ENCODE data around the gene ZBTB38. TPM values are rescaled to one million over a fixed set of nuclear protein-coding genes. Genes with fewer than 3 reads are reported as not detected.
A peak's percentile ranks its signal among the peaks of the same experiment; 100 is the strongest.

The ZBTB38 gene
- total and polyA plus RNA-seq, 2 donors (not counting 1 experiment from before 2014, with no cell fraction given) = 96.0 to 191 TPM

DNA sequence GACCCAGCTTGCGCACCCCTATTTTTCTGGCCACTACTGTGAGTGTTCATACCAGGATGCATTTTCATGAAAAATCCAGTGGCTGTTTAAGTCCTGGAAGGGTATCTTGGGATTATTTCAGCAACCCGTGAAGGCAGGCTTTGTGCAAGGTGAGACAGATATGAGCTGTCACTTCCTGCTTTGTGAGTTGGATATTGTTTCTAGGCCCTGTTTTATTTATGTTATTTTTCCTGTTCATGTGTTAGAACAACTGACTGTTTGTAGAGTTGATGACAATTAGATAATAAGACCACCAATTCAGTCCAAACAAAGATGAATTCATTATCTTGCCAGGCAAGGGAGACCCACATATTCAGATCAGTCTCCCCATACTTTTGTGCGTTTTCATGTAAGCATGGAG, 42.5 kb downstream of the ZBTB38 start:
- Histone ChIP-seq H3K4me3 (replicated peaks in 1 of 4; ENCODE audit: control extremely low read depth in 1 of 4, insufficient read depth in 1 of 4, low read depth in 3 of 4, low read length in 4 of 4) (no peak overlapping the region), H4K20me1 (ENCODE audit: control insufficient read depth, extremely low read depth, insufficient read depth, low read length) (no peaks in the 10 kb centered on the region), H3K27ac (ENCODE audit: insufficient read depth, low read length) (peak overlapping the region; percentile 87), H3K79me2 (ENCODE audit: control insufficient read depth, insufficient read depth, low read length) (peaks cover 68% of the 10 kb centered on the region), H3K9me3 (ENCODE audit: control insufficient read depth, insufficient read depth, low read depth, low read length) (no peaks in the 10 kb centered on the region), H3K36me3 (ENCODE audit: control insufficient read depth, insufficient read depth, low read length) (peaks cover 20% of the 10 kb centered on the region), H3K4me1 (ENCODE audit: control insufficient read depth, extremely low read depth, insufficient read depth, low read length) (peaks cover 69% of the 10 kb centered on the region), H3K27me3 (ENCODE audit: control insufficient read depth, insufficient read depth, low read length) (no peaks in the 10 kb centered on the region), H3K4me2 (ENCODE audit: extremely low read depth, insufficient read depth, low read length) (peak overlapping the region; percentile 42), H2AFZ (ENCODE audit: low read length) (no peak overlapping the region), H3K9ac (ENCODE audit: insufficient read depth, low read length) (no peak overlapping the region)
- TF ChIP-seq EZH2 (IDR thresholded peaks at IDR 0.05; ENCODE audit: low read length, missing control alignments) = no peak
- TF ChIP-seq, protein P1, sequence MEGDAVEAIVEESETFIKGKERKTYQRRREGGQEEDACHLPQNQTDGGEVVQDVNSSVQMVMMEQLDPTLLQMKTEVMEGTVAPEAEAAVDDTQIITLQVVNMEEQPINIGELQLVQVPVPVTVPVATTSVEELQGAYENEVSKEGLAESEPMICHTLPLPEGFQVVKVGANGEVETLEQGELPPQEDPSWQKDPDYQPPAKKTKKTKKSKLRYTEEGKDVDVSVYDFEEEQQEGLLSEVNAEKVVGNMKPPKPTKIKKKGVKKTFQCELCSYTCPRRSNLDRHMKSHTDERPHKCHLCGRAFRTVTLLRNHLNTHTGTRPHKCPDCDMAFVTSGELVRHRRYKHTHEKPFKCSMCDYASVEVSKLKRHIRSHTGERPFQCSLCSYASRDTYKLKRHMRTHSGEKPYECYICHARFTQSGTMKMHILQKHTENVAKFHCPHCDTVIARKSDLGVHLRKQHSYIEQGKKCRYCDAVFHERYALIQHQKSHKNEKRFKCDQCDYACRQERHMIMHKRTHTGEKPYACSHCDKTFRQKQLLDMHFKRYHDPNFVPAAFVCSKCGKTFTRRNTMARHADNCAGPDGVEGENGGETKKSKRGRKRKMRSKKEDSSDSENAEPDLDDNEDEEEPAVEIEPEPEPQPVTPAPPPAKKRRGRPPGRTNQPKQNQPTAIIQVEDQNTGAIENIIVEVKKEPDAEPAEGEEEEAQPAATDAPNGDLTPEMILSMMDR (conservative IDR thresholded peaks at IDR 0.05 in 1 of 2, IDR thresholded peaks at IDR 0.05 in 1 of 2; ENCODE audit: low read depth in 1 of 2, low read length in 2 of 2) = no peak
- peak in 1 of 2 donors; percentile 45 for DNase-seq (ENCODE audit: low read depth in 2 of 2)

GRCh38 chr3:141411251-141411771, 43.0 kb downstream of the ZBTB38 start:
- TF ChIP-seq, protein P1 (conservative IDR thresholded peaks at IDR 0.05 in 1 of 2, IDR thresholded peaks at IDR 0.05 in 1 of 2; ENCODE audit: low read depth in 1 of 2, low read length in 2 of 2) = no peak
- TF ChIP-seq EZH2 (IDR thresholded peaks at IDR 0.05; ENCODE audit: low read length, missing control alignments) = no peak
- Histone ChIP-seq H2AFZ (ENCODE audit: low read length) (no peak overlapping the region), H3K4me1 (ENCODE audit: control insufficient read depth, extremely low read depth, insufficient read depth, low read length) (peaks cover 65% of the 10 kb centered on the region), H3K9me3 (ENCODE audit: control insufficient read depth, insufficient read depth, low read depth, low read length) (no peaks in the 10 kb centered on the region), H3K9ac (ENCODE audit: insufficient read depth, low read length) (peak overlapping the region; percentile 24), H3K79me2 (ENCODE audit: control insufficient read depth, insufficient read depth, low read length) (peaks cover 68% of the 10 kb centered on the region), H3K27me3 (ENCODE audit: control insufficient read depth, insufficient read depth, low read length) (no peaks in the 10 kb centered on the region), H3K36me3 (ENCODE audit: control insufficient read depth, insufficient read depth, low read length) (peaks cover 18% of the 10 kb centered on the region), H4K20me1 (ENCODE audit: control insufficient read depth, extremely low read depth, insufficient read depth, low read length) (no peaks in the 10 kb centered on the region), H3K27ac (ENCODE audit: insufficient read depth, low read length) (peak overlapping the region; percentile 87), H3K4me2 (ENCODE audit: extremely low read depth, insufficient read depth, low read length) (peak overlapping the region; percentile 49), H3K4me3 (replicated peaks in 1 of 4; ENCODE audit: control extremely low read depth in 1 of 4, insufficient read depth in 1 of 4, low read depth in 3 of 4, low read length in 4 of 4) (no peak overlapping the region)
- DNase-seq (ENCODE audit: low read depth in 2 of 2) = peak; percentile 55 to 56

DNA sequence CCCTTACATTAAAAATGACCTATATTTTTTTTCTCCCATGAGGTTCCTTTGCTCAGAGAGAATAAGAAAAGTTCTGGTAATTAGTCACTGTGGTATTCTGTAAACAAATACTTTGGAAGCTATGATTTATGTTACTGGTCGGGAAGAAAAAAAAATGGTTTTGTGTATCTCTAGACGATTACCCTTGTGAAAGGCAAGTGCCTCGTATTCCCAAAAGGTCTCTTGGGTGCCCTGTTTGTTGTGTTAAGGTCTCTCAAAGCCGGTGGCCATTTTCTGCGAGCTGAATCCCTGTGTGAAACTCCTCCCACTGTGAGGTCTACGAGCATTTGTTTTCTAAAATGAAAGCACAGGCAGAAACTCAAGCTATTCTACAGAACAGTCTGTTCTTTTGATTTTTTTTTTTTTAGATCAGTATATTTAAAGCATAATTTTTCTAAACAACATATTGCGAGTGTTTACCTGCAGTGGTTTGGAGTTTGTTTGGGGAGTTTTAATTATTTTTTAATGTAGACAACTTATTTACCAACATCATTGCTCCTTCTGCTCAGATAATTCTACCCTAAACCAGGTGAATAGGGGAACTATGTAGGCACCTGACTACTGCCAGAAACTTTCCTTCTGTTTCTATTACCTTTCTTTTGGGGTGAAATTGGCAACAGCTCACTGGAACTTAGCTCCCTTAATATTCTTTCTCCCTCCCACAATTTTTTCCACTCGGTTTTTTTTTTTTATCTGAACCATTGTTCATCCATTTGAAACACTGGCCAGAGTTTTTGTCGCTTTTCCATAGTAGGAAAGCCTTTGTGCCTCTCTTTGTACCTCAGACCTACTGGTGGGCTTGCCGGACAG, 44.0 kb downstream of the ZBTB38 start:
- Histone ChIP-seq H2AFZ (ENCODE audit: low read length) (no peak overlapping the region), H3K36me3 (ENCODE audit: control insufficient read depth, insufficient read depth, low read length) (peaks cover 24% of the 10 kb centered on the region), H3K27me3 (ENCODE audit: control insufficient read depth, insufficient read depth, low read length) (no peaks in the 10 kb centered on the region), H3K9ac (ENCODE audit: insufficient read depth, low read length) (peak overlapping the region; percentile 51), H3K27ac (ENCODE audit: insufficient read depth, low read length) (peak overlapping the region; percentile 87), H4K20me1 (ENCODE audit: control insufficient read depth, extremely low read depth, insufficient read depth, low read length) (no peaks in the 10 kb centered on the region), H3K4me3 (replicated peaks in 1 of 4; ENCODE audit: control extremely low read depth in 1 of 4, insufficient read depth in 1 of 4, low read depth in 3 of 4, low read length in 4 of 4) (peak overlapping the region; percentile 5 to 39 (median 32)), H3K4me1 (ENCODE audit: control insufficient read depth, extremely low read depth, insufficient read depth, low read length) (peaks cover 61% of the 10 kb centered on the region), H3K9me3 (ENCODE audit: control insufficient read depth, insufficient read depth, low read depth, low read length) (no peaks in the 10 kb centered on the region), H3K79me2 (ENCODE audit: control insufficient read depth, insufficient read depth, low read length) (peaks cover 77% of the 10 kb centered on the region), H3K4me2 (ENCODE audit: extremely low read depth, insufficient read depth, low read length) (peak overlapping the region; percentile 84)
- DNase-seq (ENCODE audit: low read depth in 2 of 2) = peak; percentile 84 to 95
- TF ChIP-seq EZH2 (IDR thresholded peaks at IDR 0.05; ENCODE audit: low read length, missing control alignments) = no peak
- TF ChIP-seq, protein P1 (conservative IDR thresholded peaks at IDR 0.05 in 1 of 2, IDR thresholded peaks at IDR 0.05 in 1 of 2; ENCODE audit: low read depth in 1 of 2, low read length in 2 of 2) = no peak
